Fibroblast of villous mesenchyme (primary cell): ENCODE measurements around the gene MED10. TPM values are rescaled to one million over a fixed set of nuclear protein-coding genes. Genes with fewer than 3 reads are reported as not detected.

Source experiments
- DNase-seq: peaks from one replicate; pipeline ENCODE4 v3.0.0-alpha.2; 2010; ENCODE audit warnings: low read depth
- H3K4me3 ChIP-seq: 2 replicates; pipeline ENCODE4 v1.5.1; 2011; ENCODE audit warnings: low read depth, mild to moderate bottlenecking, low read length
- total RNA-seq: library from RNA; depleted of rRNA; stranded (reverse); fragments of >200 nt; gene quantifications from 2 replicates; pipeline ENCODE4 v1.2.3, GENCODE V29; 2012
- TF ChIP-seq, protein P1 (sequence below): IDR thresholded peaks from 2 replicates; pipeline ENCODE4 v1.5.1; 2012; ENCODE audit warnings: low read depth, mild to moderate bottlenecking, low read length; ENCODE audit not compliant: insufficient read depth

Gene MED10
- total RNA-seq, 1 donor = 8.6 TPM

DNA sequence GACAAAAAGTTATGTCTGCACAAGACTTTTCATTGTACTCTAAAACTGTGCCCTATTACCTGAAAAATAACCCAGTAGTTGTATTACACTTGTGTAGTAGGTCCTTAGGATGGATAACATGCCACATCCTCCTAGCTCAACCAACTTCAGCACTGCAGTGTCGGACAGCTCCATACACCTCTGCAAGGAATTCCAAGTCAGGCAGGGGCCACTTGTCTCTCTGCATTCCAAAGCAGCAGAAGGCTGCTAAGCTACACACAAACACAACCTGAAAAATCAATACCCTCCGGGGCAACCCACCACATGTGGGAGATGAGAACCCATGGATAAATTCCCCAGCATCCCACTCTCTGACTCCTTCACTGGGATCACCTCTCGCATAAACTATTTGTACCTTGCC is 50.2 kb downstream of the MED10 start:
- TF ChIP-seq, protein P1, sequence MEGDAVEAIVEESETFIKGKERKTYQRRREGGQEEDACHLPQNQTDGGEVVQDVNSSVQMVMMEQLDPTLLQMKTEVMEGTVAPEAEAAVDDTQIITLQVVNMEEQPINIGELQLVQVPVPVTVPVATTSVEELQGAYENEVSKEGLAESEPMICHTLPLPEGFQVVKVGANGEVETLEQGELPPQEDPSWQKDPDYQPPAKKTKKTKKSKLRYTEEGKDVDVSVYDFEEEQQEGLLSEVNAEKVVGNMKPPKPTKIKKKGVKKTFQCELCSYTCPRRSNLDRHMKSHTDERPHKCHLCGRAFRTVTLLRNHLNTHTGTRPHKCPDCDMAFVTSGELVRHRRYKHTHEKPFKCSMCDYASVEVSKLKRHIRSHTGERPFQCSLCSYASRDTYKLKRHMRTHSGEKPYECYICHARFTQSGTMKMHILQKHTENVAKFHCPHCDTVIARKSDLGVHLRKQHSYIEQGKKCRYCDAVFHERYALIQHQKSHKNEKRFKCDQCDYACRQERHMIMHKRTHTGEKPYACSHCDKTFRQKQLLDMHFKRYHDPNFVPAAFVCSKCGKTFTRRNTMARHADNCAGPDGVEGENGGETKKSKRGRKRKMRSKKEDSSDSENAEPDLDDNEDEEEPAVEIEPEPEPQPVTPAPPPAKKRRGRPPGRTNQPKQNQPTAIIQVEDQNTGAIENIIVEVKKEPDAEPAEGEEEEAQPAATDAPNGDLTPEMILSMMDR = no peak
- DNase-seq = peak; percentile 17
- H3K4me3 ChIP-seq = no peak overlapping the region

DNA sequence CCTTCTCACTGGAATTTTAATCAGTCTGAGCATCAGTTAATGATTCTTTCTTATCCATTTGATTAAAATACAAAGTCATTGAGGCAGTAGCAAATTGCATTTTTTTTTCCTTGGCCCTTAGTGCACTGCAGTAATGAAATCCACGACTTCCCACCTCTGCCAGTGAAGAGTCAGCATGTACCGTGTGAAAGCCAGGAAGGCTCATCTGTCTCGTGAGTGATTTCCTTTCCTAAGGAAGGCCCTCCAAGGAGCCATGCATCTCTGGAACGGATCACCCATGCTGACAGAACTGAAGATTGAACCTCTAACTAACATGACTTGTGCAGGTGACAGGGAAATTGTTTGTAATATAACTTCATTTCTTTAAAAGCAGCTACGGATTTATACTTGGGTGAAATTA is 51.6 kb downstream of the MED10 start:
- no peak overlapping the region for H3K4me3 ChIP-seq
- DNase-seq = no peak
- TF ChIP-seq, protein P1 = no peak

DNA sequence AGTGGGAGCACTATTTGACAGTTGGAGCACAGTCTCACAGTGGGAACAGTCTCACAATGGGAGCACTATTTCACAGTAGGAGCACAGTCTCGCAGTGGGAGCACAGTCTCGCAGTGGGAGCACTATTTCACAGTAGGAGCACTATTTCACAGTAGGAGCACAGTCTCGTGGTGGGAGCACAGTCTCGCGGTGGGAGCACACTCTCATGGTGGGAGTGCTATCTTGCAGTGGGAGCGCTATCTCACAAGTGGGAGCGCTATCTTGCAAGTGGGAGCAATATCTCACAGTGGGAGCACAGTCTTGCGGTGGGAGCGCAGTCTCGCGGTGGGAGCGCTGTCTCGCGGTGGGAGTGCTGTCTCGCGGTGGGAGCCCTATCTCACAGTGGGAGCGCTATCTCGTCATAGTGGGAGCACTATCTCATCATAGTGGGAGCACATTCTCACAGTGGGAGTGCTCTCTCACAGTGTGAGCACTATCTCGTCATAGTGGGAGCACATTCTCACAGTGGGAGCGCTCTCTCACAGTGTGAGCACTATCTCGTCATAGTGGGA is 56.1 kb downstream of the MED10 start:
- TF ChIP-seq, protein P1 = no peak

More for the DNA sequence above, 56.1 kb downstream of the MED10 start:
- no peak overlapping the region for H3K4me3 ChIP-seq
- no peak for DNase-seq

Other genes starting within 250 kb of the MED10 start
- gene UBE2QL1, start 70.3 kb upstream of the MED10 start, total RNA-seq = not detected in 2 replicates